T-helper 1 cell treated with Interleukin-12 subunit alpha and Interleukin-12 subunit beta and Interleukin-4 antibody, amounts not matched to agents 30 μg/mL and 1 μg/mL, for 36 hours (primary cell): ENCODE results near the gene RAB40C.

Experiments used
- H3K27ac Mint-ChIP-seq: one replicate; pipeline ENCODE4 v1.8.0; 2021; ENCODE audit warnings: mild to moderate bottlenecking, mixed read lengths
- H3K27me3 Mint-ChIP-seq: one replicate; pipeline ENCODE4 v1.8.0; 2021; ENCODE audit warnings: low read depth, mixed read lengths
- H3K36me3 Mint-ChIP-seq: one replicate; pipeline ENCODE4 v1.8.0; 2021; ENCODE audit warnings: low read depth, mixed read lengths
- H3K4me1 Mint-ChIP-seq: one replicate; pipeline ENCODE4 v1.8.0; 2021; ENCODE audit warnings: low read depth, mixed read lengths
- H3K4me3 Mint-ChIP-seq: one replicate; pipeline ENCODE4 v1.8.0; 2021; ENCODE audit warnings: mild to moderate bottlenecking, moderate library complexity, mixed read lengths
- H3K9me3 Mint-ChIP-seq: one replicate; pipeline ENCODE4 v1.8.0; 2021; ENCODE audit warnings: mixed read lengths

Gene RAB40C

DNA sequence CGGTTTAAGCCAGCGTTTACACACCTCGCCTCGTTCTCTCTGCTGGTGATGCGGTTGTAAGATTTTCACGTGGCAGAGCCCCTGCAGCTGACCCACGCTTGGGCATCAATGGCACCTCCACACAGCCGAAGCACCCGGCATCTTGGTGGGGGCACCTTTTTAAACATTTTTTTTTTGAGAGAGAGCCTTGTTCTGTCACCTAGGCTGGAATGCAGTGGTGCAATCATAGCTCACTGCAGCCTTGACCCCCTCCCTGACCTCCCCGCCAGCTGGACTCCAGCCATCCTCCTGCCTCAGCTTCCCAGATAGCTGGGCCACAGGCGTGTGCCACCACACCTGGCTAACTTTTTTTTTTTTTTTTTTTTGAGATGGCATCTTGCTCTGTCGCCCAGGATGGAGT, 64.2 kb downstream of the RAB40C start:
- peaks cover 2% of the 10 kb centered on the region for H3K4me1 Mint-ChIP-seq
- H3K27ac Mint-ChIP-seq, result no peak overlapping the region
- H3K36me3 Mint-ChIP-seq, result no peaks in the 10 kb centered on the region
- no peak overlapping the region for H3K4me3 Mint-ChIP-seq
- H3K9me3 Mint-ChIP-seq, result no peaks in the 10 kb centered on the region
- H3K27me3 Mint-ChIP-seq, result no peaks in the 10 kb centered on the region

GRCh38 chr16:657487-657886, 67.6 kb downstream of the RAB40C start:
- Mint-ChIP-seq H3K27me3 (no peaks in the 10 kb centered on the region), H3K9me3 (no peaks in the 10 kb centered on the region), H3K36me3 (no peaks in the 10 kb centered on the region), H3K4me1 (peaks cover 3% of the 10 kb centered on the region), H3K4me3 (no peak overlapping the region), H3K27ac (no peak overlapping the region)

DNA sequence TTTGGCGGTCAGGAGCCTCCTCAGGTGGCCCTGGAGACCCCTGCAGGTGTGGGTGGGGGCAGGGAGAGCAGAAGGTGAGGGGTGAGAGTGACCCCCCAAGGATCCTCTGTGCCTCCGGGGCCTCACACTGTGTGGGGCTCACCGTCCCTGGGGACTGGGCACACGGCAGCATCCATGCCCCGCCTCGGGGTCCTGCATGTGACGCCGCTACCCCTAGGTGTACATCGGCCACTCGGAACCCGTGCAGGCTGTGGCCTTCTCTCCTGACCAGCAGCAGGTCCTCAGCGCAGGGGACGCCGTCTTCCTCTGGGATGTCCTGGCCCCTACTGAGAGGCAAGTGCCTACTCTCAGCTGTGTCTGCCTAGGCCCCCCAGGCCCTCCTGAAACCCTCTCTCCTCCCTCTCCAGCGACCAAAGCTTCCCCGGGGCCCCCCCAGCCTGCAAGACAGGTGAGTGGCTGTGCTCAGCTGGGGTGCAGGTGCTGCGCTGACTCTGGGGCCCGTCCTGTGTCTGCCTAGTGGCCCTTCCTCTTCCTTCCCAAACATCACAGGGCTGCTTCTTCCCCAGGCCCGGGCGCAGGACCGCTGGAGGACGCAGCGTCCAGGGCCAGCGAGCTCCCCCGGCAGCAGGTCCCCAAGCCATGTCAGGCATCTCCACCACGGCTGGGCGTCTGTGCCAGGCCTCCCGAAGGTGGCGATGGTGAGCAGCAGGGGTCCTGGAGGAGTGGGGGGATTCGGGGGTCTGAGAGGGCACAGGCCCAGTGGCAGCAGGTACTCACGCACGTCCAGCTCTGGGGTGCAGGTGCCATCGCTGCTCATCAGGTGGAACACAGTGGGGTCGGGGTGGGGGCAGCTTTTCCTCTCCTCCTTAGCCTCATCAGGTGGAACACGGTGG, 69.1 kb downstream of the RAB40C start:
- no peak overlapping the region for H3K27ac Mint-ChIP-seq
- H3K4me3 Mint-ChIP-seq, result no peak overlapping the region
- H3K36me3 Mint-ChIP-seq, result no peaks in the 10 kb centered on the region
- H3K4me1 Mint-ChIP-seq, result peaks cover 3% of the 10 kb centered on the region
- no peaks in the 10 kb centered on the region for H3K27me3 Mint-ChIP-seq
- H3K9me3 Mint-ChIP-seq, result no peaks in the 10 kb centered on the region

GRCh38 chr16:659618-660017, 69.8 kb downstream of the RAB40C start:
- Mint-ChIP-seq H3K4me3 (no peak overlapping the region), H3K27me3 (no peaks in the 10 kb centered on the region), H3K36me3 (no peaks in the 10 kb centered on the region), H3K27ac (no peak overlapping the region), H3K9me3 (no peaks in the 10 kb centered on the region), H3K4me1 (peaks cover 3% of the 10 kb centered on the region)

GRCh38 chr16:660132-660458, 70.2 kb downstream of the RAB40C start:
- Mint-ChIP-seq H3K27me3 (no peaks in the 10 kb centered on the region), H3K9me3 (no peaks in the 10 kb centered on the region), H3K27ac (no peak overlapping the region), H3K4me1 (peaks cover 3% of the 10 kb centered on the region), H3K36me3 (no peaks in the 10 kb centered on the region), H3K4me3 (no peak overlapping the region)

- H3K9me3 Mint-ChIP-seq, result no peaks in the 10 kb centered on the region
- H3K4me1 Mint-ChIP-seq, result peaks cover 3% of the 10 kb centered on the region
- no peak overlapping the region for H3K27ac Mint-ChIP-seq
- H3K4me3 Mint-ChIP-seq, result no peak overlapping the region
- no peaks in the 10 kb centered on the region for H3K36me3 Mint-ChIP-seq
- H3K27me3 Mint-ChIP-seq, result no peaks in the 10 kb centered on the region
Measured at GRCh38 chr16:660459-661183, 70.8 kb downstream of the RAB40C start.

DNA sequence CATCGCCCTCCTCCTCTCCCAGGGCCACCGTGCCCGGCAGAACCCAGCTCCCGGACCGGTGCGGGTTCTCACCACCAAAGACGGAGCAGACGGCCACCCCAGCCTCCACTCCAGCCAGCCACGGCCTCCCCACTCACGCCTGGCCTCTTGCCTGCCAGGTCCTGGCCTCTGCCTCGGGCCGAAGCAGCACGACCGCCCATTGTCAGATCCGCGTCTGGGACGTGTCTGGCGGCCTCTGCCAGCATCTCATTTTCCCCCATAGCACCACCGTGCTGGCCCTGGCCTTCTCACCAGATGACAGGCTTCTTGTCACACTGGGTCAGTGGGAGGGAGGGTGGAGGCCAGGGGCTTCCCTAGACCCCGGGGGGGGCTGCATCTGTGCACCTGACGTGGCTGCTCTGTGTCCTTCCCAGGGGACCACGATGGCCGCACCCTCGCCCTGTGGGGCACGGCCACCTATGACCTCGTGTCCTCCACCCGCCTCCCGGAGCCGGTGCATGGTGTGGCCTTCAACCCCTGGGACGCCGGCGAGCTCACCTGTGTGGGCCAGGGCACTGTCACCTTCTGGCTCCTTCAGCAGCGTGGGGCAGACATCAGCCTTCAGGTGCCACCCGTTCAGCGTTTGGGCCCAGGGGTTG, 71.4 kb downstream of the RAB40C start:
- no peak overlapping the region for H3K4me3 Mint-ChIP-seq
- H3K4me1 Mint-ChIP-seq, result peaks cover 3% of the 10 kb centered on the region
- H3K36me3 Mint-ChIP-seq, result no peaks in the 10 kb centered on the region
- H3K27me3 Mint-ChIP-seq, result no peaks in the 10 kb centered on the region
- no peak overlapping the region for H3K27ac Mint-ChIP-seq
- no peaks in the 10 kb centered on the region for H3K9me3 Mint-ChIP-seq

DNA sequence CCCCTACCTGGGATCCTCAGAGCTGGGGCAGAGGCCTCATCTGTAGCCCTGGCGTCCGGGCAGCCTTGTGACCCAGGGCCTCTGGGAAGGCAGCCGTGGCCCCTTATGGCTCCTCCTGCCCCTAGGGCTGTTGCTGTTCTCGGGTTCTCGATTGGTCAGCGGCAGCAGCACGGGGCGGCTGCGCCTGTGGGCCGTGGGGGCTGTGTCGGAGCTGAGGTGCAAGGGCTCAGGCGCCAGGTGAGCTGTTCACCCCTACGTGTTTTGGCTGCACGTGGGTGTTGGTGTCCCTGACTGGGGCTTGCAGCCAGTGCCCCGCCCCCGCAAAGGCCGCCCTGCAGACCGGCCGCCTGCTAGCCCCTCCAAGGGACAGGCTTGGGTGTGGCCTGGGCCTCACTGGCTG, 72.2 kb downstream of the RAB40C start:
- no peaks in the 10 kb centered on the region for H3K27me3 Mint-ChIP-seq
- no peaks in the 10 kb centered on the region for H3K36me3 Mint-ChIP-seq
- no peak overlapping the region for H3K4me3 Mint-ChIP-seq

GRCh38 chr16:662597-662996, 72.7 kb downstream of the RAB40C start:
- H3K9me3 Mint-ChIP-seq, result no peaks in the 10 kb centered on the region
- H3K27ac Mint-ChIP-seq, result no peak overlapping the region
- no peaks in the 10 kb centered on the region for H3K27me3 Mint-ChIP-seq
- H3K4me3 Mint-ChIP-seq, result no peak overlapping the region
- peaks cover 3% of the 10 kb centered on the region for H3K4me1 Mint-ChIP-seq
- H3K36me3 Mint-ChIP-seq, result no peaks in the 10 kb centered on the region

More for the DNA sequence above, 72.2 kb downstream of the RAB40C start:
- Mint-ChIP-seq H3K4me1 (peaks cover 3% of the 10 kb centered on the region), H3K9me3 (no peaks in the 10 kb centered on the region), H3K27ac (no peak overlapping the region)

DNA sequence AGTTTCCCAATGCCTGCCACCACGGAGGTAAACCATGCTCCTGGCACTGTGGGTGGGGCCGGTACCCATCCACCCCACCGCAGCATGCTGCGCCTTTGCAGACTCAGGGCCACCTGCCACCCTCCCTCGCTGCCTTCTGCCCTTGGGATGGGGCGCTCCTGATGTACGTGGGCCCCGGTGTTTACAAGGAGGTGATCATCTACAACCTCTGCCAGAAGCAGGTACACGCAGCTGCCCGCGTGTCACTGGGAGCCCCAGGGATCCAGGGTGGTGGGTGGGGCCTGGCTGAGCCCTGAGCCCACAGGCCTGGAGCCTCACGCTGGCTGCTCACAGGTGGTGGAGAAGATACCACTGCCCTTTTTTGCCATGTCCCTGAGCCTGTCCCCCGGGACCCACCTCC, 76.7 kb downstream of the RAB40C start:
- H3K36me3 Mint-ChIP-seq, result no peaks in the 10 kb centered on the region
- no peak overlapping the region for H3K27ac Mint-ChIP-seq
- no peaks in the 10 kb centered on the region for H3K27me3 Mint-ChIP-seq
- H3K4me3 Mint-ChIP-seq, result no peak overlapping the region
- no peaks in the 10 kb centered on the region for H3K9me3 Mint-ChIP-seq
- peaks cover 6% of the 10 kb centered on the region for H3K4me1 Mint-ChIP-seq

- H3K4me1 Mint-ChIP-seq, result peaks cover 6% of the 10 kb centered on the region
- peak overlapping the region; percentile 77 for H3K4me3 Mint-ChIP-seq
- no peaks in the 10 kb centered on the region for H3K9me3 Mint-ChIP-seq
Measured at GRCh38 chr16:667113-667779, 77.4 kb downstream of the RAB40C start.

GRCh38 chr16:667780-668518, 78.1 kb downstream of the RAB40C start, which contains the start of gene RHOT2:
TSS of gene RHOT2 (plus strand) at chr16:668132. CDS start at chr16:668200, 68 bp downstream.
- H3K9me3 Mint-ChIP-seq, result no peaks in the 10 kb centered on the region
- peak within 1 kb of the TSS; percentile 80 for H3K4me3 Mint-ChIP-seq
- H3K27ac Mint-ChIP-seq, result peak within 1 kb of the TSS; percentile 82
- H3K27me3 Mint-ChIP-seq, result no peaks in the 10 kb centered on the region
- H3K36me3 Mint-ChIP-seq, result no peaks in the 10 kb centered on the region
- peaks cover 6% of the 10 kb centered on the region for H3K4me1 Mint-ChIP-seq

More at GRCh38 chr16:667113-667779, 77.4 kb downstream of the RAB40C start:
- Mint-ChIP-seq H3K27me3 (no peaks in the 10 kb centered on the region), H3K36me3 (no peaks in the 10 kb centered on the region), H3K27ac (peak overlapping the region; percentile 82)

DNA sequence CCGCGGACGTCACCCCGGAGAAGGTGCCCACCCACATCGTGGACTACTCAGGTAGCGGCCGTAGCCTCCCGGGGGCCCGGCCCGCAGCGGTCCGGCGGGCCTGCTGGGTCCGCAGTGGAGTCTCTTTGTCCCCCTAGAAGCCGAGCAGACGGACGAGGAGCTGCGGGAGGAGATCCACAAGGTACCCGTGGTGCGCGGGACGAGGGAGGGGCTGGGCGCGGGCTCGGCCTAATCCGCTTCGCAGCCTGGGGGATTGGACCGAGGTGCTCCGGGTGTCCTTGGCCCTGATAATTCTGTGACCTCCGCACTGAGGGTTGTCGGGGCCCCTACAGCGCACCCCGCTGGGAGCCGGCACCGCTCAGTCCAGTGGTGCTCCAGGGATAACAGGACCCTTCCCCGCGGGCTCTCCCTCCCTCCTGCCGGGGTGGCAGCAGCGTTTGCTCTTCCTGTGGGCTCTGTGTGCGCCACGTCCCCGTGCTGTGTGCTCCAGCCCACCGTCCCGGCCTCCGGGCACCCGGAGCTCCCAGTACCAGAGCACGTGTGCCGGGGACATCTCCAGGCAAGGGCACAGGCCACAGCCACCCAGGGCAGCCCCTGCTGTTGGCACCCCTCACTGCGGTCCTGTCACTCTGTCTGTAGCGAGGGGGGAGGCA, 78.8 kb downstream of the RAB40C start:
- peaks cover 6% of the 10 kb centered on the region for H3K4me1 Mint-ChIP-seq
- H3K36me3 Mint-ChIP-seq, result no peaks in the 10 kb centered on the region
- H3K9me3 Mint-ChIP-seq, result no peaks in the 10 kb centered on the region
- H3K4me3 Mint-ChIP-seq, result peak overlapping the region; percentile 80
- peak overlapping the region; percentile 57 for H3K27ac Mint-ChIP-seq
- H3K27me3 Mint-ChIP-seq, result no peaks in the 10 kb centered on the region
